DMS 273 (cell line): ENCODE results near the gene FOXK1.

ENCODE experiments used
- DNase-seq: peaks from one replicate; lab custom pipeline; 2025; ENCODE audit not compliant: unreplicated experiment; lab: John Stamatoyannopoulos, UW

Gene FOXK1

GRCh38 chr7:4694305-4694704 is 12.2 kb downstream of the FOXK1 start:
- DNase-seq, result no peak

- DNase-seq, result no peak
Measured at GRCh38 chr7:4698707-4699275, 16.7 kb downstream of the FOXK1 start.

- DNase-seq, result no peak
Measured at GRCh38 chr7:4699841-4700240, 17.7 kb downstream of the FOXK1 start.

GRCh38 chr7:4700577-4701235 is 18.6 kb downstream of the FOXK1 start:
- DNase-seq, result no peak

- DNase-seq, result no peak
Measured at GRCh38 chr7:4702961-4703512, 20.9 kb downstream of the FOXK1 start.

- no peak for DNase-seq
Measured at GRCh38 chr7:4703532-4703931, 21.4 kb downstream of the FOXK1 start.

GRCh38 chr7:4706384-4707216 is 24.5 kb downstream of the FOXK1 start:
- DNase-seq, result peak; percentile 56

- DNase-seq, result peak; percentile 83
Measured at GRCh38 chr7:4707217-4707741, 25.2 kb downstream of the FOXK1 start.

GRCh38 chr7:4707980-4708411 is 25.9 kb downstream of the FOXK1 start:
- no peak for DNase-seq

- no peak for DNase-seq
Measured at GRCh38 chr7:4709187-4709586, 27.1 kb downstream of the FOXK1 start.

GRCh38 chr7:4711093-4711492 is 29.0 kb downstream of the FOXK1 start:
- no peak for DNase-seq

GRCh38 chr7:4711634-4712033 is 29.5 kb downstream of the FOXK1 start:
- DNase-seq, result no peak

GRCh38 chr7:4712281-4713182 is 30.4 kb downstream of the FOXK1 start:
- DNase-seq, result no peak

GRCh38 chr7:4713183-4713784 is 31.2 kb downstream of the FOXK1 start:
- DNase-seq, result no peak

GRCh38 chr7:4714161-4714700 is 32.1 kb downstream of the FOXK1 start:
- DNase-seq, result no peak

- DNase-seq, result no peak
Measured at GRCh38 chr7:4714767-4715409, 32.8 kb downstream of the FOXK1 start.

GRCh38 chr7:4715410-4715776 is 33.3 kb downstream of the FOXK1 start:
- no peak for DNase-seq

GRCh38 chr7:4716946-4717795 is 35.1 kb downstream of the FOXK1 start:
- DNase-seq, result no peak

GRCh38 chr7:4718075-4718474 is 36.0 kb downstream of the FOXK1 start:
- DNase-seq, result no peak
